Keratinocyte (primary cell): Measurements from ENCODE around the gene ELOVL5.

Source experiments
- CTCF ChIP-seq, 3 experiments: IDR thresholded peaks in 1 of 3; conservative IDR thresholded peaks in 1 of 3; optimal IDR thresholded peaks in 1 of 3; 2 replicates in 2 of 3; 3 replicates in 1 of 3; pipeline versions ENCODE3 to v1.5.1; 2011; ENCODE audit warnings: low read length in 3 of 3, mild to moderate bottlenecking in 3 of 3, moderate library complexity in 2 of 3, control low read depth in 1 of 3, inconsistent platforms in 1 of 3; ENCODE audit not compliant: insufficient read depth in 2 of 3; ENCODE audit errors: extremely low read depth in 1 of 3
- EZH2 ChIP-seq: IDR thresholded peaks from one replicate; pipeline ENCODE4 v1.6.1; 2012; ENCODE audit warnings: inconsistent platforms, mild to moderate bottlenecking, low read length, moderate library complexity

- TF ChIP-seq CTCF (optimal IDR thresholded peaks at IDR 0.05 in 1 of 3, IDR thresholded peaks at IDR 0.05 in 1 of 3, conservative IDR thresholded peaks at IDR 0.05 in 1 of 3; ENCODE audit: extremely low read depth in 1 of 3, insufficient read depth in 2 of 3, low read length in 3 of 3) (no peak), EZH2 (no peak)
Observed at GRCh38 chr6:53244958-53245357, 103.8 kb downstream of the ELOVL5 start.
